Right renal pelvis (tissue), 4 donors: ENCODE data around the gene ZNF638. TPM values are rescaled to one million over a fixed set of nuclear protein-coding genes. Genes with fewer than 3 reads are reported as not detected.
"Not testable (repeated sequence)": the region's sequence is repeated elsewhere in the genome, so short reads cannot be mapped to it uniquely, and the experiment has no call there.

Experiments
- DNase-seq, 4 donors: peaks; one replicate each; pipeline ENCODE4 v3.0.0-alpha.2; 2013; ENCODE audit warnings: low read depth in 4 of 4, low spot score in 3 of 4, missing footprints in 1 of 4
- polyA plus RNA-seq, 4 donors: library from polyadenylated mRNA; unstranded; fragments of 120-200 nt; gene quantifications; one replicate each; pipeline ENCODE4 v1.2.1, GENCODE V29; 2013; ENCODE audit not compliant: insufficient read length in 4 of 4

ZNF638 gene
- polyA plus RNA-seq, 4 donors: 182 to 223 (median 200) TPM

- not testable (repeated sequence) for DNase-seq
Measured at GRCh38 chr2:71331331-71331580, 326 bp upstream of the ZNF638 start.

GRCh38 chr2:71332435-71332796 is 834 bp downstream of the ZNF638 start:
- peak in 1 of 4 donors; percentile 12 for DNase-seq

GRCh38 chr2:71333619-71334018 is 2.0 kb downstream of the ZNF638 start:
- DNase-seq: no peak

- no peak for DNase-seq
Measured at GRCh38 chr2:71336384-71336783, 4.8 kb downstream of the ZNF638 start.

GRCh38 chr2:71336802-71337201 is 5.2 kb downstream of the ZNF638 start:
- no peak for DNase-seq

GRCh38 chr2:71337776-71338175 is 6.2 kb downstream of the ZNF638 start:
- DNase-seq: no peak

GRCh38 chr2:71339685-71340084 is 8.1 kb downstream of the ZNF638 start:
- no peak for DNase-seq

GRCh38 chr2:71340176-71340575 is 8.6 kb downstream of the ZNF638 start:
- no peak for DNase-seq

- no peak for DNase-seq
Measured at GRCh38 chr2:71341645-71342044, 10.1 kb downstream of the ZNF638 start.

GRCh38 chr2:71346065-71346464 is 14.5 kb downstream of the ZNF638 start:
- no peak for DNase-seq

GRCh38 chr2:71347517-71347916 is 15.9 kb downstream of the ZNF638 start:
- no peak for DNase-seq

GRCh38 chr2:71348302-71348701 is 16.7 kb downstream of the ZNF638 start:
- peak in 3 of 4 donors; percentile 30 to 39 (median 35) for DNase-seq

- DNase-seq: no peak
Measured at GRCh38 chr2:71353248-71353647, 21.7 kb downstream of the ZNF638 start.

- no peak for DNase-seq
Measured at GRCh38 chr2:71358931-71359671, 27.5 kb downstream of the ZNF638 start.

GRCh38 chr2:71360434-71360975 is 28.9 kb downstream of the ZNF638 start:
- no peak for DNase-seq

GRCh38 chr2:71361631-71362030 is 30.0 kb downstream of the ZNF638 start:
- no peak for DNase-seq

- DNase-seq: no peak
Measured at GRCh38 chr2:71362447-71362846, 30.9 kb downstream of the ZNF638 start.

GRCh38 chr2:71370015-71370414 is 38.4 kb downstream of the ZNF638 start:
- DNase-seq: no peak

- DNase-seq: no peak
Measured at GRCh38 chr2:71372042-71372441, 40.5 kb downstream of the ZNF638 start.

GRCh38 chr2:71379086-71379485 is 47.5 kb downstream of the ZNF638 start:
- no peak for DNase-seq

GRCh38 chr2:71380665-71381064 is 49.1 kb downstream of the ZNF638 start:
- no peak for DNase-seq

- DNase-seq: no peak
Measured at GRCh38 chr2:71385012-71385411, 53.4 kb downstream of the ZNF638 start.

GRCh38 chr2:71388214-71388613 is 56.6 kb downstream of the ZNF638 start:
- DNase-seq: no peak
